Sigmoid colon (tissue), 4 donors: Measurements from ENCODE around the gene RAB1B.

Experiments
- POLR2A ChIP-seq, 2 donors: fragments of 450-650 bp; IDR thresholded peaks; one replicate each; pipeline ENCODE4 v1.6.1; 2016; ENCODE audit warnings: antibody characterized with exemption in 2 of 2, mild to moderate bottlenecking in 2 of 2, moderate library complexity in 2 of 2
- POLR2AphosphoS5 ChIP-seq, 4 donors: sonication (generic); formaldehyde crosslinking; IDR thresholded peaks; one replicate each; pipeline ENCODE4 v1.6.1; 2017; ENCODE audit warnings: antibody characterized with exemption in 4 of 4

- TF ChIP-seq POLR2A (IDR thresholded peaks at IDR 0.05) (no peak), POLR2AphosphoS5 (IDR thresholded peaks at IDR 0.05) (no peak)
Observed at GRCh38 chr11:66221012-66221411, 47.4 kb upstream of the RAB1B start.
